HG03575 (cell line): ENCODE results near the gene PTBP2.

Source experiments
- ATAC-seq: cut with Tn5 transposase; IDR thresholded peaks from one replicate; pipeline ENCODE4 v1.9.1; 2021; ENCODE audit not compliant: unreplicated experiment, insufficient number of reproducible peaks, low FRiP score; ENCODE audit errors: extremely low read depth

PTBP2 gene, protein sequence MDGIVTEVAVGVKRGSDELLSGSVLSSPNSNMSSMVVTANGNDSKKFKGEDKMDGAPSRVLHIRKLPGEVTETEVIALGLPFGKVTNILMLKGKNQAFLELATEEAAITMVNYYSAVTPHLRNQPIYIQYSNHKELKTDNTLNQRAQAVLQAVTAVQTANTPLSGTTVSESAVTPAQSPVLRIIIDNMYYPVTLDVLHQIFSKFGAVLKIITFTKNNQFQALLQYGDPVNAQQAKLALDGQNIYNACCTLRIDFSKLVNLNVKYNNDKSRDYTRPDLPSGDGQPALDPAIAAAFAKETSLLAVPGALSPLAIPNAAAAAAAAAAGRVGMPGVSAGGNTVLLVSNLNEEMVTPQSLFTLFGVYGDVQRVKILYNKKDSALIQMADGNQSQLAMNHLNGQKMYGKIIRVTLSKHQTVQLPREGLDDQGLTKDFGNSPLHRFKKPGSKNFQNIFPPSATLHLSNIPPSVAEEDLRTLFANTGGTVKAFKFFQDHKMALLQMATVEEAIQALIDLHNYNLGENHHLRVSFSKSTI

DNA sequence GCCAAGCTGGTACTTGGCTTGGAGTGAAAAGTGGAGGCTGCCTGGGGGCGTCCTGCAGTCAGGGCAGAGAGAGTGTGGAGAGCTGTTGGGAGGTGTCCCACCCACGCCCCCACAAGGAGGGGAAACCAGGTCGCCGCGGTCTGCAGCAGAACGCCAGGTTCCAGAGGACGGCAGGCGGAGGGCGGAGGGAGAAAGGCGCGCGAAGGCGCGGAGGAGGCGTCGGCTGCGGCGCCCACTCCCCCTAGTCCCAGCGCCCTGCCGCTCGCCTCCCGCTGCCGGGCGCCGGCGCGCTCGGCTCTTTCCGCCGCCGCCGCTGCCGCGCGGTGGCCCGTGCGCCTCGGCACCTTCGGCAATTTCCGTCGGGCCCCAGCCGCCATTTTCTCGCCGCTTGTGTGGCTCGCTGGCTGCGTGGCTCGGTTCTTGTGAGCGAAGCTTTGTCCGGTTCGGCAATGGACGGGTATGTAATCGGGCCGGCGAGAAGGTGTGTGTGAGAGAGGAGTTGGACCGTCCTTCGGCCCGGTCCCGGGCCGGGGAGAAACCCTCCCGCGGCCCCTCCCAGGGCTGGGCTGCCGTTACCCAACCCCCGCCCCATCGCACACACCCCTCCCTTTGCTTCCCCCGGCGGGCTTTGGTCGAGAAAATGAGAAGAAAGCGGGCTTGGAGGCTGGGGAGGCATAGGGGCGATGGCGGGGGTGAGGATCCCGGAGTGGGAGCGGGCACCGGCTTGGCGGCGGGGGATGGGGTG is at the start of gene PTBP2:
Gene PTBP2 (plus strand): TSS at position 369 of the 745 bp plus-strand sequence. CDS start 81 bp downstream, at position 450.
- peak; percentile 82 for ATAC-seq

DNA sequence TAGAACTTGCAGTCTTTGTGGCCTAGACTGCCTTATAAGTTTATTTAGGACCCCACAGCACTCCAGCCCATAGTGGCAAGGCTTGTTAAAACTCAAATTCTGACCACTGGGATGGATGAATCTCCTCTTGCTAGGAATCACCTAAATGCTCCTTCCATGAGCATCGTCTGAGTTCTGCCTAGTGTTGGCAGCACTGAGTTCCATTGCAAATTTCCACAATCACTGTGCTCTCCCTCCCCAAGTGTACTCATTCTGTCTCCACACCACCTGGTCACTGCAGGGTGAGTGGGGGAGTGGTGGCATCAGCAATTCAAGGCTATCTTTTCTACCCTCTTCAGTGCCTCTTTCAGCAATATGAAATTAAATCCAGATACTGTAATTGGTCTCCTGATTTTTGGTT is 46.7 kb upstream of the PTBP2 start:
- ATAC-seq: no peak

DNA sequence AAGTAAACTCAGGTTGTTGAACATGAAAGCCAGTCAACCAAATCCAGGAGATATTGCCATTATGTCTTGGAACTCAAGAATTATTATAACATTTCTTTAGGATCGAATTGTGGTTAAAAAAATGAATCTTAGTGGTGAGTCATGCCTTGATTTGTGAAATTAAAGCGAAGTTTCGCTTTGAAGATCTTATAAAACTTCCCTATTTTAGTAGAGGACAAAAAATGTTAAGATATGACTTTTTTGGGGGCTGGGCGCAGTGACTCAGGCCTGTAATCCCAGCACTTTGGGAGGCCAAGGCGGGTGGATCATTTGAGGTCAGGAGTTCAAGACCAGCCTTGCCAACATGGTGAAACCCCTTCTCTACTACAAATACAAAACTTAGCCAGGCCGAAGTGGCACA is 39.5 kb upstream of the PTBP2 start:
- no peak for ATAC-seq

DNA sequence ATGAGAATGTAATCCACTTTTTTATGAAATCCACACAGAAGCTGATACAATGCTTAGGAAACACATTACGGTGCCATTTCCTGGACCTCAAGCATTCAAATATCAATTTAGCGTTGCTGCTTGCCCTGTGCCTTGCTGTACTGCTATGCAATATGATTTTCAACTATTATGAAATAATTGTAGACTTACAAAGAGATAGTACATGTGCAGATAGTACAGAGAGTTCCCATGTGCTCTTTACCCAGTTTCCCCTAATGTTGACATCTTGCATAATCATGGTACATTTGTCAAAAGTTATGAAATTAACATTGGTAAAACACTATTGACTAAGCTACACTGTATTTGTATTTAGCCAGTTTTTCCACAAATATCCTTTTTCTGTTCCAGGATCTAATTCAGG is 37.7 kb upstream of the PTBP2 start:
- ATAC-seq: no peak

DNA sequence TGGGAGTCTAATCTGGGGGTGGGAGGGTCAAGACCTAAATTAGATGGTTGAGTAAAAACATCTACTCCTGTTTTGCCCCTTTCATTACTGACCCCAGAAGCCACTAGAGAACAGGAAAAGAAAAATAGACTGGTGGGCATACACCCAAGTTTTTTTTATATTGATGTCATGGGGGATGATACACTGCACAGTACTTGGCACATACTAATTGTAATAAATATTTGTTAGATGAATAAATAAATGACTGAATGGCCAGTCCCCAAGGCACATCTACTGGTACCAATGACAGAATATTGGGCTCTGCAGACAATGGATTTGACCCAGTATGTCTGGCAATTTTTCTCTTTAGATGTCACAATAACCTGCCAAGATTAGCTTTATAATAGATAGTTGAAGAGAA is 36.8 kb upstream of the PTBP2 start:
- no peak for ATAC-seq

DNA sequence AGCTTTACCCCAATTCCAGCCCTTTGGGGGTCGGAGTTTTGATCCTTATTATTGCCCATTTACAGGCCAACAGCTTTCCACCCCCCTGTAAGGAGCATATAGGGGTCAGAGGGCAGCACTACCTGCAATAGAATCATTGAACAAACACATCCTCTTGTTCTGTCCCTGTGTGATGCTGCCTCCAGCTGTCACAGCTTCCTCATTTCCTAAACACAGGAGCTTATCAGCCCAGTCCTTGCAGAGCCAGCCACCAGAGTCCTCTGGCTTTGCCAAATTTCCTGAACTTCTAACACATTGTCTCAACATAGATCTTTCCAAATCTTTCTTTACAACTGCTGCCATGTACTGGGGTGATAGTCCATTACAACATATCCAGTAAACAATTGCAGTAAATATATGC is 32.8 kb upstream of the PTBP2 start:
- no peak for ATAC-seq

DNA sequence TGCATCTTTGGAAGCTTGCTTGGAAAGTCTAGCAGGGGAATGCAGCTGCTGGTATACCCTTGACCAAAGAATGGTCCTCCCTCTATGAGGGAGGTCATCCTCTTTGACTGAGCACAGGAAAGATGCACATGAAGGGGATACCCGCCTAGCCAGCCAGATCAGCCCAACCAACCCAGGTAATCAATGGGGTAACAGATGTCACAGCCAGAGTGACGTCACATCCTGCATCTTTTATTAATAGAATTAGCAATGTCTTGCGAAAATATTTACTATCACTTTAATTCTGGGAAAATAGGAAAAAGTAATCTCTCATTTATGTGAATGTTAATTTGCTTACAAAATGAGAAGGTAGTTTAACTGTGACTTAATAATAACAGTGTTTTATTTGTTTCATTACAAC is 25.6 kb upstream of the PTBP2 start:
- no peak for ATAC-seq

DNA sequence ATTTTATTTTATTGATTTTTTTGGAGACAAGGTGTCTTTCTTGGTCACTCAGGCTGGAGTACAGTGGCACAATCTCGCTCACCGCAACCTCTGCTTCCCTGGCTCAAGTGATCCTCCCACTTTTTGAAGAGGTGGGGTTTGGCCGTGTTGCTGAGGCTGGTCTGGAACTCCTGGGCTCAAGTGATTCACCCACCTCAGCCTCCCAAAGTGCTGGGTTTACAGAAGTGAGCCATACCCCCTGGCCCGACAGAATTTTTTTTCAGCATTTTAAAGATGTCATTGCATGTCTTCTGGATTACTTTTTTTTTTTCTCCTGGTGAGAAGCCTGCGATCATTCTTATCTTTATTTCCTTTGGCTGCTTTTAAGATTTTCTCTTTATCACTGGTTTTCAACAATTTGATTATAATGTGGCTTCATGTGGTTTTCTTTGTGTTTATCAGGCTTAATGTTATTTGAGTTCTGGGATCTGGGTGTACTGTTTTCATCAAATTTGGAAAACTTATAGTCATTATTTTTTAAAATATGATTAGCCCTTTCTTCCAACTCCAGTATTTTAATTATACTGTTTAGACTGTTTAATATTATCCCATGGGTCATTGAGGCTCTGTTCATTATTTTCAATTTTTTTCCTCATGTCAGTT is 23.1 kb upstream of the PTBP2 start:
- ATAC-seq: no peak

DNA sequence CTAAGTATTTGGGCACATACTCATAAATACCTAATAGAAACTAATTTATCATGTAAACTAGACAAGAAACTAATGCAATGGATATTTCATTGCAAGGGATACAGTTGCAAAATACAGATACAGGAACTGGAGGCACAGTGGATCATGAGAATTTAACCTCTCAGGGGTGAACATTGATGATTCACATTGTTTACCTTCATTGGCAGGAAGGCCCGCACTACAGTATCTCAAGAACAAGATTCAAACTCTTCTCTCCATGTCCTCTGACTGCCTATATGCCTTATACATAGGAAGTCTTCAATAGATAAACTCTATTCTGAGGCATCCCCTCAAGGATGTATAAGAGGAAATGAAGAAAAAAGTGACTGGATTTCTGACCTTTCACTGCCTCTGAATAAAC is 18.4 kb upstream of the PTBP2 start:
- ATAC-seq: no peak

DNA sequence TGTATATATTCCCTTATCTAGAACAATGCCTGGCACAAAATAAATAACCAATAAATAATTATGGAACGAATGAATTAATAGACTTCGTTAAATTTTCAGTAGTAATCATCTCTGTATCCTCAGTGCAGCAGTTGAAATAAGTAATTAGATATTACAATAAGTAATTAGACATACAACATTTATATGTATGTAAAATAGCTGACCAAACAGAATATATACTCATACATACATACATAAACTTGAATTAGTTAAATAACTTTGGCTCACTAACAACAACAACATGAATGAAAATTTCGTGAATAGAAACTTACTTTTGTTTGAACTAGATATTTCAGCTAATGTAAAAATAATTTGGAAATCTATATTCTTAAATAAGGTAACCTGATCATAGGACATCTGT is 14.6 kb upstream of the PTBP2 start:
- no peak for ATAC-seq

DNA sequence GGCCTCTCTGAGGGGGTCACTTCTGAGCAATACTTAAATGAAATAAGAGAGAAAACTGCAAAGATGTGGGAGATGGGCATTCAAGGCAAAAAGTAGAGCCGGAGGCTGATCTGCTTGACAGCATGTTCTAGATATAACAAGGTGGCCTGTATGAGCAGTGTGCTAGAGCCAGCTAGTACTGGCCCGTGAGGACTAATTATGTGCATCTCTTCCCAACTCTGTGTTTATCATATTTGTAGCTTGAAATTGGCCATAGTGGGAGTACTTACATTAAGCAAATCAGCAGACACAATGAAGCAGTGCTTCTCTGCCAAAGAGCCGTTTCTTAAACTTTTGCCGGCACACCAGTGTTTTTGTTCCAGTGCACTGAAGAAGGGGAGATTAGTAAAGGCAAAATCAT is 13.1 kb upstream of the PTBP2 start:
- ATAC-seq: no peak

DNA sequence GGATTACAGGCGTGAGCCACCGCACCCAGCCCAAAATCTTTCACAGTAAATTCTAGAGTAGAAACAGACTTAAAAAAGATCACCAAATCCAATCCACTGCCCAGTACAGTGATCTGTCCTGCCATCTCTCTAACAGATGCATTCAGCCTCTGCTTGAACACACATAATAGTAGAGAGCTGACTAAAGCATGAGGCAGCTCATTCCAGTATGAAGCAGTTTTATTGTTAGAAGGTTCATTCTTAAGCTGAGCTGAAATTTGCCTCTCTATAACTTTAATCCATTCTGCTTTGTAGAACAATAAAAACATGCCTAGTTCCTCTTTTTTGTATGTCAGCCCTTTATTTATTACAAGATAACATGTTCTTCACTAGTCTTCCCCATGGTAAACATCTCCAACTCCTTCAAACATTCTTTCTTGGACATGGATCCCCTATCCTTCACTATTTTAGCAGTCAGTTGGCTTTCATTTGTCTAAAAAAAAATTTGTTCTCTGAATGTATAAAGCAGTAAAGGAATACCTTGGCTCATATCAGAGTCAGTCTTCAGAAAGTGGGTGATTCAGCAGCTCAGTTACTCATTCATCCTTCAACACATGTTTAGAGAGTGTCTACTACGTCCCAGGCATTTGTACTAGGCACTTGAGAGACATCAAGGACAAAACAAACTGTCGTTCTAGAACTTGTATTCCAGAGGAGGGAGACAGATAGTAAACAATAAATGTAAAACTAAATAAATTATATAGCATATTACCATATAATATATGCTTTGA is 10.7 kb upstream of the PTBP2 start:
- ATAC-seq: no peak

DNA sequence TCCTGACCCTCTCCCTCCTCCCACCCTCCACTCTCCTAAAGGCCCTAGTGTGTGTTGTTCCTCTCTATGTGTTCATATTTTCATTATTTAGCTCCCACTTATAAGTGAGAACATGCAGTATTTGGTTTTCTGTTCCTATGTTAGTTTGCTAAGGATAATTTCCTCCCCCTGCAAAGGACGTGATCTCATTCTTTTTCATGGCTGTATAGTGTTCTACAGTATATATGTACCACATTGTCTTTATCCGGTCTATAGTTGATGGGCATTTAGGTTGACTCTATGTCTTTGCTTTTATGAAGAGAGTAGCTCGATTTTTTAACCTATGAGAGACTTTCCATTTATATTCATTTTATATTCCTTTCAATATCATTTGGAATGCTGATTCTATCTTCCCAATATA is 7.9 kb upstream of the PTBP2 start:
- ATAC-seq: no peak

DNA sequence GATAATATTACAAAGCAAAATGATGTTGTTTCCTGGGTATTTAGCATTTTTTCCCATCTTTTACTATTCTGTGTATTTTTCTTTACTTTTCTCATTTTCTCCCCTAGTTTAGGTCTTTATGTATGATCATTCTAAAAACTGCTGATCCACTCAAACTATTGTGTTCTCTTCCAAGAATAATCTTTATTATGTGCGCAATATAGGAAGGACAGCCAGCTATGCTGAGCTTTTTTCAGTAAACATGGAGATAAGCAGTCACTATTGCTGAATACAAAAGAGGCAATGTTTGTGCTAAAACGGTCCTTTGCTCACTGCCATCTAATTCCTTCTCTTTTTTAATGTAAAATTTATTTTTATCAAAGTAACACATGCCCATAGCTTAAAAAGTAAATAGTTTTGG is 6.7 kb upstream of the PTBP2 start:
- ATAC-seq: no peak

DNA sequence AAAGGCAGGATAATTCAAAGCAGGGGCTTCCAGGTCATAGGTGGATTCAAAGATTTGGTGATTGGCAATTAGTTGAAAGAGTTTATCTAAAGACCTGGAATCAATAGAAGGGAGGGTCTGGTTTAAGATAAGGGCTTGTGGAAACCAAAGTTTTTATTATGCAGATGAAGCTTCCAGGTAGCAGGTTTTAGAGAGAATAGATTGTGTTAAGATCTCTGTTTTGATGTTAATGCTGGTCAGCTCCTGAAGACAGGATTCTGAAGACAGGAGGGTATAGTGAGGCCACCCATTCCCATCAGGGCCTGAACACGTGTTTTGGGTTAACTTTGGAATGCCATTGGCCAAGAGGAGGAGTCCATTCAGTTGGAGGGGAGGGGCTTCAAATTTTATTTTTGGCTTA is 6.1 kb upstream of the PTBP2 start:
- no peak for ATAC-seq

DNA sequence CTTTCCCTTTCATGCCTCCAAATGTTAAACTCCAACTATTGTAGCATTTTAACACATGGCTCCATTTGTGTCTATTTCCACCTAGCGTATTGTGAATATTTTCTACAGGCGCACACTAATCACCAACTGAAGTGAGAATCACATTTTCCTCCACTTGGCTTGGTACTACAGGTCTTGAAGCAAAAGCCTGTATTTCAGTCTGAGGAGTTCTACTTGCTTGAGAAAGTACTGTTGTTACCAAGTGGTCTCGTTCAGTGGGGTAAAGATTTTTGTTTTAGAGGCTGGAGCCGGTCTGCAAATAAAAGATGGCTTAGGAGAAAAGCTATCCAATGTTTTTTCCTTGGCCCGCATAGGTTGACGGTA is 550 bp upstream of the PTBP2 start:
- peak; percentile 9 for ATAC-seq

DNA sequence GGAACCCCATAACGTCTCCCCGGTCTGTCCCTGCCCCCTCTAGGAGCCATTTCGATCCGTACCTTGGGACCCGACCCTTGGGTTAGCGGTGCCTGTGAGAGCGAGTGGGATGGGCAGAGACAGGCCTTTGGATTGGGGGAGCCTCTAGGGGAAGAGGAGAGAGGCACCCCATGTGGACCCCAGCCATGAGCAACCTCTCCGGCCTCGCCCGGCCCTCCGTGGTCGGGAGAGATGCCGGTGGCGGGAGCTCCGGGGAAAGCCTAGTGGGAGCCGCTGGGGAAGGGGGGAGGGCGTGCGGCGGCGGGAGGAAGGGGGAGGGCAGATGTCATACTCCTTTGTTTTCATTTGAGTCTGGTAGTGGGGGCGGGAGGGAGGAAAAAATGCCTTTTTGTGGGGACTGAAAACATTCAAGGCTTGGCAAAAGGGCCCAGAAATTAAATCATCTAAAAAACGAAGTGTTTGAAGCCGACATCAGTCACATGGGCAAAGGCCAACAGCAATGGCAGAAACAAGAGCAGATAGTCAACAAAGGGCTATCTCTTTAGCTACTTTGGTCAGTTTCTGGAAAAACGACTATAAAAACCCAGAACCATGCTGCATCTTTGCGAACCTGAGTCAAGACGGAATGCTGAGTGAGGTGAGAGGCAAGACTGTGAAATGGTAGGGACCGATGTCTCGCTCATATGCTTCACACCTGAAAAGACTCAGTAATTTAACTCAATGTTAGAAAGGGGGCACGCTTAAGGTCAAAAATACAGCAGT is 758 bp downstream of the PTBP2 start:
- ATAC-seq: peak; percentile 20

DNA sequence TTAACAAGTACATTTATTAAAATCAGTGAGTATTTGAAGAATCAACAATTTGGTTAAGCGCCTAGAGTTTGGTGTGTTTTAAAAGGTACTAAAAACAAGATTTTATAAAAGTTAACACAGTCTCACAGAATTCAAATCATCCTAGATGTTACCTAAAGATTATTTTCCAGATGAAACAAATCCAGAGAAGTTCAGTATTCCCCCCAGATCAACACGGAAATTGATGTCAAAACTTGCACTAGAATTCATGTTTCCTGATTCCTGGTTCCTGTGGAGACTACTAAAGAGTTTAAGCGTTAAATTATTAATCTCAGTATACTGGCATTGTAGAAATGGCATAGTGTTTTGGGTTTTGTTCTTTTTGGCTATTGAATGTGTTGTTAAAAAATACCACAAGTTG is 1.4 kb downstream of the PTBP2 start:
- no peak for ATAC-seq

DNA sequence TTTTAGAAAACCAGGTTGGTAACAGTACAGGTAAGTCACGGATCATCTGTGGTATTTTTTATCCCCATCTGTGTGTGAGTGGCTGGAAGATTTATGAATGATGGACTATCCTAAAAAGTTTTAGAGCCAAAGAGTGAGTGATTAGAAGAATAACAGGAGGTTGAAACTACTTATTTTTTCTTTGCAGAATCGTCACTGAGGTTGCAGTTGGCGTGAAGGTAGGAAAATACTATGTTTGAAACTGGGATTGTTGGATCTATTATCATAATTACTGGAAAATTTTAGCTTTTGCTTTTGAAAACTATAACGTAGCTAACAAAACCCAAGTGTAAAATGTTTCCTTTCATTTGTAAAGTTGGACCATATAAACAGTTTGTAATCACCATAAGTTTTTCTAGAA is 1.8 kb downstream of the PTBP2 start:
- no peak for ATAC-seq
